Uterus (tissue), 2 donors: ENCODE data around the gene TRIM59.

Experiments used
- POLR2A ChIP-seq, 2 donors: fragments of 450-650 bp; IDR thresholded peaks; one replicate each; pipeline ENCODE4 v1.6.1; 2016; ENCODE audit warnings: antibody characterized with exemption in 2 of 2, mild to moderate bottlenecking in 1 of 2, moderate library complexity in 1 of 2
- TF ChIP-seq, protein P1 (sequence below), 4 experiments: fragments of 200-600 bp in 2 of 4; fragments of 450-650 bp in 2 of 4; sonication (generic) in 2 of 4; IDR thresholded peaks; one replicate each; pipeline ENCODE4 v1.5.1; 2016 to 2019; ENCODE audit warnings: antibody characterized with exemption in 4 of 4, mild to moderate bottlenecking in 2 of 4, moderate library complexity in 1 of 4

DNA sequence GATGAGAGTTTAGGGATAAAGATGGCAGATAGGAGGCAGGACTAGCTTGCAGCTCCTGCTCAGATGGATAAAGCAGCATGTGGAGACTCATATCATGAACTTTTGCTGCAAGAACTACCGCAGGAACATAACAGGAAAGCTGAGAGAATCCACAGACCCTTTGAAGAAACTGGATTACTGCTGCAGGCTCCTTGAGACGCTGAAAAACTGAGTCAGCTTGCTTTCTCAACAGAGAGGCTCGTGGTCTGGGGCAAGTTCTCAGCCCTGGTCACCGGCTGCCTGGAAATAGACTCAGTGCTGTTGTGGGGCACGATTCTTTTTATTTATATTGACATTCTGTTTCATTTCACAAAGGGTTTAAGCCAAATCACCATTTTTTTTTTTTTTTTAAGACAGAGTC lies 28.8 kb upstream of the TRIM59 start:
- TF ChIP-seq, protein P1, sequence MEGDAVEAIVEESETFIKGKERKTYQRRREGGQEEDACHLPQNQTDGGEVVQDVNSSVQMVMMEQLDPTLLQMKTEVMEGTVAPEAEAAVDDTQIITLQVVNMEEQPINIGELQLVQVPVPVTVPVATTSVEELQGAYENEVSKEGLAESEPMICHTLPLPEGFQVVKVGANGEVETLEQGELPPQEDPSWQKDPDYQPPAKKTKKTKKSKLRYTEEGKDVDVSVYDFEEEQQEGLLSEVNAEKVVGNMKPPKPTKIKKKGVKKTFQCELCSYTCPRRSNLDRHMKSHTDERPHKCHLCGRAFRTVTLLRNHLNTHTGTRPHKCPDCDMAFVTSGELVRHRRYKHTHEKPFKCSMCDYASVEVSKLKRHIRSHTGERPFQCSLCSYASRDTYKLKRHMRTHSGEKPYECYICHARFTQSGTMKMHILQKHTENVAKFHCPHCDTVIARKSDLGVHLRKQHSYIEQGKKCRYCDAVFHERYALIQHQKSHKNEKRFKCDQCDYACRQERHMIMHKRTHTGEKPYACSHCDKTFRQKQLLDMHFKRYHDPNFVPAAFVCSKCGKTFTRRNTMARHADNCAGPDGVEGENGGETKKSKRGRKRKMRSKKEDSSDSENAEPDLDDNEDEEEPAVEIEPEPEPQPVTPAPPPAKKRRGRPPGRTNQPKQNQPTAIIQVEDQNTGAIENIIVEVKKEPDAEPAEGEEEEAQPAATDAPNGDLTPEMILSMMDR (IDR thresholded peaks at IDR 0.05) = no peak
- TF ChIP-seq POLR2A (IDR thresholded peaks at IDR 0.05) = no peak
